Right atrium auricular region (tissue), 2 donors: ENCODE results near the gene GALNT10. TPM values are rescaled to one million over a fixed set of nuclear protein-coding genes. Genes with fewer than 3 reads are reported as not detected.

Experiments
- DNase-seq: peaks from one replicate; pipeline ENCODE4 v3.0.0-alpha.2; 2019; ENCODE audit warnings: low spot score
- H3K27ac ChIP-seq, 2 donors: fragments of 200-600 bp; sonication (generic); 1 replicate in 1 of 2; 2 replicates in 1 of 2; pipeline ENCODE4 v1.5.1; 2016 to 2019
- H3K27me3 ChIP-seq, 2 donors: fragments of 200-600 bp; sonication (generic); one replicate each; pipeline versions ENCODE4 v1.5.1 to v1.6.0; 2017 to 2019
- H3K36me3 ChIP-seq: fragments of 200-600 bp; sonication (generic); one replicate; pipeline ENCODE4 v1.5.1; 2016
- H3K4me1 ChIP-seq, 2 donors: fragments of 200-600 bp; sonication (generic); one replicate each; pipeline versions ENCODE4 v1.5.1 to v1.6.0; 2017 to 2019
- H3K4me3 ChIP-seq, 2 donors: fragments of 200-600 bp; sonication (generic); 1 replicate in 1 of 2; 2 replicates in 1 of 2; pipeline ENCODE4 v1.5.1; 2017 to 2019; ENCODE audit warnings: mild to moderate bottlenecking in 1 of 2, moderate library complexity in 1 of 2
- H3K9me3 ChIP-seq, 2 donors: fragments of 200-600 bp; sonication (generic); one replicate each; pipeline ENCODE4 v1.5.1; 2019
- total RNA-seq, 2 donors: library from RNA; depleted of rRNA; stranded (reverse); fragments of >200 nt; gene quantifications; one replicate each; pipeline ENCODE4 v1.1.0, GENCODE V29; 2016
- TF ChIP-seq, protein P1 (sequence below), 2 donors: fragments of 200-600 bp; sonication (generic); IDR thresholded peaks; one replicate each; pipeline ENCODE4 v1.5.1; 2019; ENCODE audit warnings: antibody characterized with exemption in 2 of 2

Gene GALNT10
- total RNA-seq, 2 donors from 2014 or later: 13.2 to 18.4 TPM

- Histone ChIP-seq H3K4me3 (no peak overlapping the region), H3K36me3 (no peaks in the 10 kb centered on the region), H3K9me3 (no peaks in the 10 kb centered on the region), H3K27ac (no peak overlapping the region), H3K27me3 (no peaks in the 10 kb centered on the region), H3K4me1 (no peaks in the 10 kb centered on the region)
- TF ChIP-seq, protein P1, sequence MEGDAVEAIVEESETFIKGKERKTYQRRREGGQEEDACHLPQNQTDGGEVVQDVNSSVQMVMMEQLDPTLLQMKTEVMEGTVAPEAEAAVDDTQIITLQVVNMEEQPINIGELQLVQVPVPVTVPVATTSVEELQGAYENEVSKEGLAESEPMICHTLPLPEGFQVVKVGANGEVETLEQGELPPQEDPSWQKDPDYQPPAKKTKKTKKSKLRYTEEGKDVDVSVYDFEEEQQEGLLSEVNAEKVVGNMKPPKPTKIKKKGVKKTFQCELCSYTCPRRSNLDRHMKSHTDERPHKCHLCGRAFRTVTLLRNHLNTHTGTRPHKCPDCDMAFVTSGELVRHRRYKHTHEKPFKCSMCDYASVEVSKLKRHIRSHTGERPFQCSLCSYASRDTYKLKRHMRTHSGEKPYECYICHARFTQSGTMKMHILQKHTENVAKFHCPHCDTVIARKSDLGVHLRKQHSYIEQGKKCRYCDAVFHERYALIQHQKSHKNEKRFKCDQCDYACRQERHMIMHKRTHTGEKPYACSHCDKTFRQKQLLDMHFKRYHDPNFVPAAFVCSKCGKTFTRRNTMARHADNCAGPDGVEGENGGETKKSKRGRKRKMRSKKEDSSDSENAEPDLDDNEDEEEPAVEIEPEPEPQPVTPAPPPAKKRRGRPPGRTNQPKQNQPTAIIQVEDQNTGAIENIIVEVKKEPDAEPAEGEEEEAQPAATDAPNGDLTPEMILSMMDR (IDR thresholded peaks at IDR 0.05): no peak
- no peak for DNase-seq
These were observed 151.1 kb downstream of the GALNT10 start for GRCh38 chr5:154341620-154342019.

GRCh38 chr5:154342211-154342610 lies 151.7 kb downstream of the GALNT10 start:
- H3K4me1 ChIP-seq: no peaks in the 10 kb centered on the region
- DNase-seq: no peak

GRCh38 chr5:154342963-154343362 lies 152.4 kb downstream of the GALNT10 start:
- TF ChIP-seq, protein P1 (IDR thresholded peaks at IDR 0.05): no peak
- no peak overlapping the region for H3K4me3 ChIP-seq
- H3K27me3 ChIP-seq: no peaks in the 10 kb centered on the region
- no peaks in the 10 kb centered on the region for H3K9me3 ChIP-seq
- H3K36me3 ChIP-seq: no peaks in the 10 kb centered on the region
- H3K27ac ChIP-seq: no peak overlapping the region
- no peaks in the 10 kb centered on the region for H3K4me1 ChIP-seq
- DNase-seq: no peak

More at GRCh38 chr5:154342211-154342610, 151.7 kb downstream of the GALNT10 start:
- Histone ChIP-seq H3K27me3 (no peaks in the 10 kb centered on the region), H3K27ac (no peak overlapping the region), H3K9me3 (no peaks in the 10 kb centered on the region), H3K36me3 (no peaks in the 10 kb centered on the region), H3K4me3 (no peak overlapping the region)
- TF ChIP-seq, protein P1 (IDR thresholded peaks at IDR 0.05): no peak

DNA sequence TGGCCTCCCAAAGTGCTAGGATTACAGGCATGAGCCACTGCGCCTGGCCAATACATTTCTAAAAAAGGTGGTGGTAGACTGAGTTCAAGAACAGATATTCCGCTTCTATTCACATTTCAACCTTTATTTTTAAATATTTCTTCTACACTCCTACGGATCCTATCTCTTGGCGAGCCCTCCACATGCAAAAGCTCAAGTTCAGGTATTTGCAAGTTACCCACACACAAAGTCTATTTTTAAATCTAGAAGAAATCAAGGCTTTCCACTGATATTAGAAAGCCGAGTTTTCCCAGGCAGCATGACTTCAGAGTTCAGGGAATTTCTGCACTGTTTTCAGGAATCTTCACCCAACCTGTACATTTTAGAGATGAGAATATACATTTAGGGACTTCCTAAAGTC lies 153.9 kb downstream of the GALNT10 start:
- DNase-seq: no peak
- TF ChIP-seq, protein P1 (IDR thresholded peaks at IDR 0.05): no peak
- no peaks in the 10 kb centered on the region for H3K4me1 ChIP-seq
- no peaks in the 10 kb centered on the region for H3K9me3 ChIP-seq
- H3K27me3 ChIP-seq: no peaks in the 10 kb centered on the region
- no peak overlapping the region for H3K4me3 ChIP-seq
- H3K36me3 ChIP-seq: no peaks in the 10 kb centered on the region
- no peak overlapping the region for H3K27ac ChIP-seq

GRCh38 chr5:154345255-154345952 lies 154.9 kb downstream of the GALNT10 start:
- no peak for DNase-seq
- Histone ChIP-seq H3K9me3 (no peaks in the 10 kb centered on the region), H3K27ac (no peak overlapping the region), H3K27me3 (no peaks in the 10 kb centered on the region), H3K4me3 (no peak overlapping the region), H3K36me3 (no peaks in the 10 kb centered on the region), H3K4me1 (no peaks in the 10 kb centered on the region)
- TF ChIP-seq, protein P1 (IDR thresholded peaks at IDR 0.05): no peak

DNA sequence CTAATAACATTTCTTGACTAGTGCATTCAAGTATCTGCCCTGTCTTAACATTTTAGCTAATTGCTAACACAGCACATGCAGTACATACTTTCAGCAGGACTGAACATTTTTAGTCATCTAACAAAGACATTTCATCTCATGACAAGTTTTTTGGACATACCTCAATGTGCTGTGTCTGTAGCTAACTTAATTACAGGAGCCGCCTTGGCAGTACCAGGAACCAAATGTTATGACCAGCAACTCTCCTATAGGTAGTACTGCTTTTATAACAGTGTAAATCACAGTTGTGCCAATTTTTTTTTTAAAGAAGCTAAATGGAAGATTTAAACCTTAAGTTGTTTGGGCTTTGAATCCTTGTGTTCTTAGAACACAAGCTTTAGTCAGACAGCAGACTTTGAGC lies 155.9 kb downstream of the GALNT10 start:
- TF ChIP-seq, protein P1 (IDR thresholded peaks at IDR 0.05): no peak
- no peak overlapping the region for H3K4me3 ChIP-seq

More for the DNA sequence above, 155.9 kb downstream of the GALNT10 start:
- Histone ChIP-seq H3K27ac (no peak overlapping the region), H3K9me3 (no peaks in the 10 kb centered on the region), H3K27me3 (no peaks in the 10 kb centered on the region), H3K36me3 (no peaks in the 10 kb centered on the region), H3K4me1 (no peaks in the 10 kb centered on the region)
- DNase-seq: no peak
